ENCODE measurements around the gene IMMP2L. TPM values are rescaled to one million over a fixed set of nuclear protein-coding genes. Genes with fewer than 3 reads are reported as not detected.

IMMP2L gene
- polyA plus RNA-seq, 4 donors = 10.5 to 20.1 (median 14.1) TPM

DNA sequence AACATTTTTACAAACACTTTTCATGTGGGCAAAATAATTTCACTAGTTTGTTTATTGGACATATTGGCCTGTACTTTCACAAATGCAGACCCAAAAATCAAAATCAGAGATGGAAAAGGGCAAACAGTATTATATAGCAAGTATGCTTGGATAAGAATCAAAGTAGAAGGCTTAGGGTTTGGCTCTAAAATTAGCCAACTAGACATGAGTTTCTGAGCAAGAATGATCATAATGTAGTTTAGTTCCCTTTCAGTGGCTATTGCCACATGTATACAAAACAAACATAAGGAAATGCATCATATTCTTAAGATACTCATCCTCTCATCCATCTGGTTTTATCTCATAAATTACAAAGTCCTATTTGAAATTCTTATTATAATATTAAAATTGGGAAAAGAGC lies 132.5 kb downstream of the IMMP2L start:
- no peak overlapping the region for H3K4me3 ChIP-seq (ENCODE audit: low read depth in 1 of 3, low read length in 3 of 3)
- H3K27me3 ChIP-seq (ENCODE audit: control insufficient read depth in 3 of 3, insufficient read depth in 3 of 3, low read length in 3 of 3) = no peaks in the 10 kb centered on the region
- no peak overlapping the region for H3K27ac ChIP-seq (ENCODE audit: low read depth in 1 of 3, low read length in 2 of 3)
- FAIRE-seq = no peak
- H3K36me3 ChIP-seq (ENCODE audit: control insufficient read depth in 3 of 3, insufficient read depth in 2 of 3, low read depth in 1 of 3, low read length in 3 of 3) = peaks cover 0 to 2% (median 0%) of the 10 kb centered on the region in 3 donors
- no peaks in the 10 kb centered on the region for H3K4me1 ChIP-seq (ENCODE audit: control insufficient read depth in 3 of 3, insufficient read depth in 2 of 3, low read depth in 1 of 3, low read length in 2 of 3)
- DNase-seq = no peak
- peaks cover 0 to 11% of the 10 kb centered on the region in 2 donors for H3K9me3 ChIP-seq (ENCODE audit: control insufficient read depth in 2 of 2, insufficient read depth in 1 of 2, low read depth in 1 of 2, low read length in 1 of 2)

GRCh38 chr7:111424768-111425167 lies 137.5 kb downstream of the IMMP2L start:
- no peak overlapping the region for H3K27ac ChIP-seq (ENCODE audit: low read depth in 1 of 3, low read length in 2 of 3)
- no peaks in the 10 kb centered on the region for H3K9me3 ChIP-seq (ENCODE audit: control insufficient read depth in 2 of 2, insufficient read depth in 1 of 2, low read depth in 1 of 2, low read length in 1 of 2)
- FAIRE-seq (no peak), DNase-seq (no peak)
- no peaks in the 10 kb centered on the region for H3K36me3 ChIP-seq (ENCODE audit: control insufficient read depth in 3 of 3, insufficient read depth in 2 of 3, low read depth in 1 of 3, low read length in 3 of 3)
- no peaks in the 10 kb centered on the region for H3K4me1 ChIP-seq (ENCODE audit: control insufficient read depth in 3 of 3, insufficient read depth in 2 of 3, low read depth in 1 of 3, low read length in 2 of 3)
- H3K4me3 ChIP-seq (ENCODE audit: low read depth in 1 of 3, low read length in 3 of 3) = no peak overlapping the region
- no peaks in the 10 kb centered on the region for H3K27me3 ChIP-seq (ENCODE audit: control insufficient read depth in 3 of 3, insufficient read depth in 3 of 3, low read length in 3 of 3)

DNA sequence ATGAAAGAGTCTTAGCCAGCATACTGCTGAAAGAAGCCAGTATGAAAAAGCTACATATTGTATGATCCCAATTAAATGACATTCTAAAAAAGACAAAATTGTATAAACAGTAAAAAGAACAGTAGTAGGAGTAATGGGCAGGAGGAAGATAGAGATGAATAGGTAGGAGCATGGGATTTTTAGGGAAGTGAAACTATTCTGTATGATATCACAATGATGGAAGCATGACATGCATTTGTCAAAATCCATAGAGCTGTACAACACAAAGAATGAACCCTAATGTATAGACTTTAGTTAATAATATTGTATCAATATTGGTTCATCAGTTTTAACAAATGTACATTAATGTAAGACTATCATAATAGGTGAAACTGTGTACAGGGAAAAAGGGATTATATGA lies 147.9 kb downstream of the IMMP2L start:
- no peak overlapping the region for H3K27ac ChIP-seq (ENCODE audit: low read depth in 1 of 3, low read length in 2 of 3)
- peaks cover 0 to 5% (median 0%) of the 10 kb centered on the region in 3 donors for H3K4me1 ChIP-seq (ENCODE audit: control insufficient read depth in 3 of 3, insufficient read depth in 2 of 3, low read depth in 1 of 3, low read length in 2 of 3)
- FAIRE-seq = no peak
- DNase-seq = no peak
- H3K4me3 ChIP-seq (ENCODE audit: low read depth in 1 of 3, low read length in 3 of 3) = no peak overlapping the region
- peaks cover 0 to 2% (median 0%) of the 10 kb centered on the region in 3 donors for H3K36me3 ChIP-seq (ENCODE audit: control insufficient read depth in 3 of 3, insufficient read depth in 2 of 3, low read depth in 1 of 3, low read length in 3 of 3)
- peaks cover 0 to 4% of the 10 kb centered on the region in 2 donors for H3K9me3 ChIP-seq (ENCODE audit: control insufficient read depth in 2 of 2, insufficient read depth in 1 of 2, low read depth in 1 of 2, low read length in 1 of 2)
- no peaks in the 10 kb centered on the region for H3K27me3 ChIP-seq (ENCODE audit: control insufficient read depth in 3 of 3, insufficient read depth in 3 of 3, low read length in 3 of 3)

GRCh38 chr7:111413739-111414138 lies 148.6 kb downstream of the IMMP2L start:
- H3K4me1 ChIP-seq (ENCODE audit: control insufficient read depth in 3 of 3, insufficient read depth in 2 of 3, low read depth in 1 of 3, low read length in 2 of 3) = peaks cover 0 to 5% (median 0%) of the 10 kb centered on the region in 3 donors
- H3K27me3 ChIP-seq (ENCODE audit: control insufficient read depth in 3 of 3, insufficient read depth in 3 of 3, low read length in 3 of 3) = no peaks in the 10 kb centered on the region
- peaks cover 0 to 4% of the 10 kb centered on the region in 2 donors for H3K9me3 ChIP-seq (ENCODE audit: control insufficient read depth in 2 of 2, insufficient read depth in 1 of 2, low read depth in 1 of 2, low read length in 1 of 2)
- DNase-seq (no peak), FAIRE-seq (no peak)
- 74 to 94% (median 93%) methylated on average over 3 of the region's 3 CpGs for WGBS, 3 donors
- no peak overlapping the region for H3K27ac ChIP-seq (ENCODE audit: low read depth in 1 of 3, low read length in 2 of 3)
- H3K36me3 ChIP-seq (ENCODE audit: control insufficient read depth in 3 of 3, insufficient read depth in 2 of 3, low read depth in 1 of 3, low read length in 3 of 3) = peaks cover 0 to 2% (median 0%) of the 10 kb centered on the region in 3 donors
- H3K4me3 ChIP-seq (ENCODE audit: low read depth in 1 of 3, low read length in 3 of 3) = no peak overlapping the region

DNA sequence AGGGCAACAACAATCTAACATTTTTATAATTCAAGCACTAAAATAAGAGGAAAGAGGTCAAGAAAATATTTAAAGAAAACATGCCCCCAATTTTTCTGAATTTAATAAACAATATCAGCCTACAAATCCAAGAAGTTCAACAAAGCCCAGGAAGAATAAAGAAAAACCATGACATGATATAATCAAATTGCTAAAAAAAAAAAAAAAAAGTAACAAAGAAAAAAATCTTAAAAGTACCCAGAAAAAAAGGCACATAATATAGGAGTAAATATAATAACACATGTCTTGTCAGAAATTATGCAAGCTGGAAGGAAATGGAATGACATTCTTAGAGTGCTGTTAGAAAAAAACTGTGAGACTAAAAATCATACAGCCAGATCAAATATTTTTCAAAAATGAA lies 151.4 kb downstream of the IMMP2L start:
- Histone ChIP-seq H3K9me3 (ENCODE audit: control insufficient read depth in 2 of 2, insufficient read depth in 1 of 2, low read depth in 1 of 2, low read length in 1 of 2) (peaks cover 0 to 4% of the 10 kb centered on the region in 2 donors), H3K36me3 (ENCODE audit: control insufficient read depth in 3 of 3, insufficient read depth in 2 of 3, low read depth in 1 of 3, low read length in 3 of 3) (peaks cover 0 to 2% (median 0%) of the 10 kb centered on the region in 3 donors), H3K27me3 (ENCODE audit: control insufficient read depth in 3 of 3, insufficient read depth in 3 of 3, low read length in 3 of 3) (no peaks in the 10 kb centered on the region), H3K4me3 (ENCODE audit: low read depth in 1 of 3, low read length in 3 of 3) (no peak overlapping the region), H3K4me1 (ENCODE audit: control insufficient read depth in 3 of 3, insufficient read depth in 2 of 3, low read depth in 1 of 3, low read length in 2 of 3) (peaks cover 0 to 5% (median 0%) of the 10 kb centered on the region in 3 donors), H3K27ac (ENCODE audit: low read depth in 1 of 3, low read length in 2 of 3) (no peak overlapping the region)
- FAIRE-seq (no peak), DNase-seq (no peak)

DNA sequence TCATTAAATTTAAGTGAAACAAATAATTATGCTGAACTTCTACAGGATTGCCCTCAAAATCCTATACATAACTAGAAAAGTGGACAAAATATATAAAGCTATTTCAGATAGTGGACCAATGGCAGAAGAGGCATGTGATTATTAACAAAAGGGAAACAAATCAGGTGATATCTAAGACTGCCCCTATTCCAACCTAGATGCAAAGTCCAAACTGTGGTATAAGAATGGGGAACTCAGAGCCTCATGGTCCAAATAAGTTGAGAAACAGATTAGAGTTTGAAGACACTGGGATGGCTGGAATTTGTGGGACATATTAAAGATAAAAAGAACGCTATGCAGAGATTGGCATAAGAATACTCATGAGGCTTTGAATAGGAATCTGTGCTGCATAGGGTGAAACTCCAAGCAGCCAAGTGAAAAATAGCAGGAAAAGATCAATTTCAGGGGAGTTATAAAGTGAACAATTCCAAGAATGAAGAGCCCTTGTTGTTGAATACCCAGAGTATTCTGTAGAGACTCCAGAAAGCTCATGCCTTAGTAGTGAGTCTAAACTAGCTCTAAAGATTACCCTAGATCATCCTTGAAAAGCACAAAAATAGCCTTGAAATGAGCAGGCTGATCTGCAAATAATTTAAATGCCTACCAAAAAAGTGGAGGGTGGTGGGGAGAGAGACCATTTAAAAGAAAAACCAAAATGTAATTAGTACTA lies 152.4 kb downstream of the IMMP2L start:
- H3K27me3 ChIP-seq (ENCODE audit: control insufficient read depth in 3 of 3, insufficient read depth in 3 of 3, low read length in 3 of 3) = no peaks in the 10 kb centered on the region
- peaks cover 0 to 5% (median 0%) of the 10 kb centered on the region in 3 donors for H3K4me1 ChIP-seq (ENCODE audit: control insufficient read depth in 3 of 3, insufficient read depth in 2 of 3, low read depth in 1 of 3, low read length in 2 of 3)
- no peak overlapping the region for H3K27ac ChIP-seq (ENCODE audit: low read depth in 1 of 3, low read length in 2 of 3)
- H3K4me3 ChIP-seq (ENCODE audit: low read depth in 1 of 3, low read length in 3 of 3) = no peak overlapping the region
- peaks cover 0 to 2% (median 0%) of the 10 kb centered on the region in 3 donors for H3K36me3 ChIP-seq (ENCODE audit: control insufficient read depth in 3 of 3, insufficient read depth in 2 of 3, low read depth in 1 of 3, low read length in 3 of 3)
- DNase-seq = peak; percentile 5 to 11
- H3K9me3 ChIP-seq (ENCODE audit: control insufficient read depth in 2 of 2, insufficient read depth in 1 of 2, low read depth in 1 of 2, low read length in 1 of 2) = peaks cover 0 to 4% of the 10 kb centered on the region in 2 donors
- no peak for FAIRE-seq
- 88 to 100% (median 94%) methylated on average over 1 of the region's 1 CpG for WGBS, 3 donors

DNA sequence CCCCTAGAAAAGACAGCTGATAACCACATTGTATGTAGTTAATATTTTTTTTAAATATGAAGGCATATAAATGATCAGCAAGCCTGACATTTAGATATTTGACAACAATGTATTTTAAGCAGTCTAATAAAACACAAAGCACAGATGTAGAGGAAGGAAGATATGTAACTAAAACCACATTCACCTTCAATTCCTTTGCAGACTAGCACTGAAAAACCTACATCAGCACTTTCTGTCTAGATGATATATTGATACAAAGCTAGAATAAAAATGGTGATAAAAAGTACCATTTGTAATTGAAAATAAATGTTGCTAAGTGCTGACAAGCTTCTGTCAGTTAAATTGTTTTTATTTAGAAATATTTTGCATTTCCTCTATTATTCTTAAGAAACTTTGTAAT lies 153.6 kb downstream of the IMMP2L start:
- Histone ChIP-seq H3K27me3 (ENCODE audit: control insufficient read depth in 3 of 3, insufficient read depth in 3 of 3, low read length in 3 of 3) (no peaks in the 10 kb centered on the region), H3K4me1 (ENCODE audit: control insufficient read depth in 3 of 3, insufficient read depth in 2 of 3, low read depth in 1 of 3, low read length in 2 of 3) (peaks cover 0 to 5% (median 0%) of the 10 kb centered on the region in 3 donors), H3K4me3 (ENCODE audit: low read depth in 1 of 3, low read length in 3 of 3) (no peak overlapping the region), H3K36me3 (ENCODE audit: control insufficient read depth in 3 of 3, insufficient read depth in 2 of 3, low read depth in 1 of 3, low read length in 3 of 3) (peaks cover 0 to 2% (median 0%) of the 10 kb centered on the region in 3 donors), H3K9me3 (ENCODE audit: control insufficient read depth in 2 of 2, insufficient read depth in 1 of 2, low read depth in 1 of 2, low read length in 1 of 2) (peaks cover 0 to 4% of the 10 kb centered on the region in 2 donors), H3K27ac (ENCODE audit: low read depth in 1 of 3, low read length in 2 of 3) (no peak overlapping the region)
- FAIRE-seq (no peak), DNase-seq (no peak)

DNA sequence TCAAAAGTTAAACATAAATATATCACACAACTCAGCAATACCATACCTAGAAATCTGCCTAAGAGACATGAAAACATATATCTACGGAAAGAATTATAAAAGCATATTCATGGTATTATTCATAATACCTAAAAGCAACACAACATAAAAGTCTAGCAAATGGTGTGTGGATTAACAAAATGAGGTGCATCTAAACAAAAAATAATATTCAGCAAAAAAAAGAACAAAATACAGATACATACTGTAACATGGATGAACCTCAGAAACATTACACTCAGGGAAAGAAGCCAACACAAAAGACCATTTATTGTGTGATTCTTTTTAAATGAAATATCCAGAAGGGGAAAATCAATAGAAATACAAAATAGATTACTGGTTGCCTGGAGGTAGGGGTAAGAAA lies 155.0 kb downstream of the IMMP2L start:
- DNase-seq = no peak
- no peak overlapping the region for H3K4me3 ChIP-seq (ENCODE audit: low read depth in 1 of 3, low read length in 3 of 3)
- H3K27me3 ChIP-seq (ENCODE audit: control insufficient read depth in 3 of 3, insufficient read depth in 3 of 3, low read length in 3 of 3) = no peaks in the 10 kb centered on the region
- H3K27ac ChIP-seq (ENCODE audit: low read depth in 1 of 3, low read length in 2 of 3) = no peak overlapping the region
- peaks cover 0 to 5% (median 0%) of the 10 kb centered on the region in 3 donors for H3K4me1 ChIP-seq (ENCODE audit: control insufficient read depth in 3 of 3, insufficient read depth in 2 of 3, low read depth in 1 of 3, low read length in 2 of 3)
- 97 to 100% (median 97%) methylated on average over 1 of the region's 1 CpG for WGBS, 3 donors
- peaks cover 0 to 2% (median 0%) of the 10 kb centered on the region in 3 donors for H3K36me3 ChIP-seq (ENCODE audit: control insufficient read depth in 3 of 3, insufficient read depth in 2 of 3, low read depth in 1 of 3, low read length in 3 of 3)
- FAIRE-seq = no peak
- H3K9me3 ChIP-seq (ENCODE audit: control insufficient read depth in 2 of 2, insufficient read depth in 1 of 2, low read depth in 1 of 2, low read length in 1 of 2) = peaks cover 0 to 4% of the 10 kb centered on the region in 2 donors

DNA sequence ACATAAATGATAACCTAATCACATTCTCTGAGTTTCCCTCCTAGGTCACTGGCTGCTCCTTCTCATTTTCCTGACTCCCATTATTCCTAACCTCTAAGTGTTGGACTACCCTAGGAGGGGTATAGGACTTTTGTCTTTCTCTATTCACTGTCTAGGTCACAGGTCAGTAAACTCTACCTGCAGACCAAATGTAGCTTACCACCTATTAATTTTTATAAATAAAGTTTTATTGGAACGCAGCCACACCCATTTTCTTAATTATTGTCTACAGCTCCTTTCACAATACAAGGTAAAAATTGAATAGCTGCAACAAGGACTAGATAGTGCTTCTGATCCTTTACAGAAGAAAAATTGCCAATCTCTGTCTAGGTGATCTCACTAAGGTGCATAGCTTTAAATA lies 156.7 kb downstream of the IMMP2L start:
- H3K4me1 ChIP-seq (ENCODE audit: control insufficient read depth in 3 of 3, insufficient read depth in 2 of 3, low read depth in 1 of 3, low read length in 2 of 3) = peaks cover 0 to 5% (median 0%) of the 10 kb centered on the region in 3 donors
- H3K27me3 ChIP-seq (ENCODE audit: control insufficient read depth in 3 of 3, insufficient read depth in 3 of 3, low read length in 3 of 3) = no peaks in the 10 kb centered on the region
- no peak overlapping the region for H3K27ac ChIP-seq (ENCODE audit: low read depth in 1 of 3, low read length in 2 of 3)
- H3K9me3 ChIP-seq (ENCODE audit: control insufficient read depth in 2 of 2, insufficient read depth in 1 of 2, low read depth in 1 of 2, low read length in 1 of 2) = no peaks in the 10 kb centered on the region
- no peak for FAIRE-seq
- no peaks in the 10 kb centered on the region for H3K36me3 ChIP-seq (ENCODE audit: control insufficient read depth in 3 of 3, insufficient read depth in 2 of 3, low read depth in 1 of 3, low read length in 3 of 3)
- no peak for DNase-seq
- no peak overlapping the region for H3K4me3 ChIP-seq (ENCODE audit: low read depth in 1 of 3, low read length in 3 of 3)
- WGBS, 3 donors = 91 to 100% (median 98%) methylated on average over 1 of the region's 1 CpG

All from small intestine (tissue), 7 donors.